Spinal cord (tissue), 10 donors: ENCODE measurements around the gene PIGK. TPM values are rescaled to one million over a fixed set of nuclear protein-coding genes. Genes with fewer than 3 reads are reported as not detected.
A peak's percentile ranks its signal among the peaks of the same experiment; 100 is the strongest.

Experiments used
- DNase-seq, 6 donors: peaks; one replicate each; pipeline versions ENCODE4 v3.0.0 to v3.0.0-alpha.2; 2013 to 2015; ENCODE audit warnings: low spot score in 6 of 6, low read depth in 4 of 6
- H3K27ac ChIP-seq: one replicate; pipeline ENCODE4 v1.5.1; 2013; ENCODE audit warnings: low read depth, low read length, control low read depth
- H3K27me3 ChIP-seq: one replicate; pipeline ENCODE4 v1.6.1; 2013; ENCODE audit warnings: low read length; ENCODE audit not compliant: control insufficient read depth, insufficient read depth
- H3K36me3 ChIP-seq: one replicate; pipeline ENCODE4 v1.6.1; 2013; ENCODE audit warnings: low read length; ENCODE audit not compliant: control insufficient read depth, insufficient read depth
- H3K4me1 ChIP-seq: one replicate; pipeline ENCODE4 v1.6.1; 2013; ENCODE audit warnings: low read length; ENCODE audit not compliant: control insufficient read depth, insufficient read depth
- H3K4me3 ChIP-seq: one replicate; pipeline ENCODE4 v1.5.1; 2013; ENCODE audit warnings: low read depth, low read length, control low read depth
- H3K9me3 ChIP-seq: one replicate; pipeline ENCODE4 v1.6.1; 2013; ENCODE audit warnings: low read length; ENCODE audit not compliant: control insufficient read depth, insufficient read depth
- WGBS: methylation state at CpG from one replicate; pipeline ENCODE4 v1.1.5; 2013; ENCODE audit warnings: missing lambda C conversion rate; ENCODE audit not compliant: insufficient coverage; 5-methylcytosine and 5-hydroxymethylcytosine counted together
- long read RNA-seq, 4 donors: transcript quantifications; one replicate each; lab custom pipeline, GENCODE V29; 2026
- polyA plus RNA-seq, 2 donors: library from polyadenylated mRNA; unstranded; fragments of 120-200 nt; gene quantifications; one replicate each; pipeline ENCODE4 v1.2.1, GENCODE V29; 2013; ENCODE audit not compliant: insufficient read length in 2 of 2
- total RNA-seq, 2 donors: library from RNA; depleted of rRNA in 1 of 2; stranded (reverse); fragments of 120-200 nt in 1 of 2; fragments of >200 nt in 1 of 2; gene quantifications; one replicate each; pipeline versions ENCODE4 v1.2.3 to v1.2.4, GENCODE V29; 2013 to 2014
- donor health status: healthy.

The PIGK gene
- 10 to 100 TPM; 47.7 to 48.3 TPM for total RNA-seq
- 10 to 100 TPM; 28.4 to 31.0 TPM for polyA plus RNA-seq
- long read RNA-seq, donor 1, full-length matches to known transcripts: 9 of 9 reads
- long read RNA-seq, donor 1, partial matches to known transcripts: 0 of 9 reads
- long read RNA-seq, donor 1, other reads (novel, unspliced or antisense): 0 of 9 reads
- long read RNA-seq, donor 2, full-length matches to known transcripts: 2 of 2 reads
- long read RNA-seq, donor 2, partial matches to known transcripts: 0 of 2 reads
- long read RNA-seq, donor 2, other reads (novel, unspliced or antisense): 0 of 2 reads
- long read RNA-seq, donor 3, full-length matches to known transcripts: 3 of 3 reads
- long read RNA-seq, donor 3, partial matches to known transcripts: 0 of 3 reads
- long read RNA-seq, donor 3, other reads (novel, unspliced or antisense): 0 of 3 reads
- long read RNA-seq, donor 4, full-length matches to known transcripts: 17 of 7,773 reads
- long read RNA-seq, donor 4, partial matches to known transcripts: 7,756 of 7,773 reads
- long read RNA-seq, donor 4, other reads (novel, unspliced or antisense): 0 of 7,773 reads

DNA sequence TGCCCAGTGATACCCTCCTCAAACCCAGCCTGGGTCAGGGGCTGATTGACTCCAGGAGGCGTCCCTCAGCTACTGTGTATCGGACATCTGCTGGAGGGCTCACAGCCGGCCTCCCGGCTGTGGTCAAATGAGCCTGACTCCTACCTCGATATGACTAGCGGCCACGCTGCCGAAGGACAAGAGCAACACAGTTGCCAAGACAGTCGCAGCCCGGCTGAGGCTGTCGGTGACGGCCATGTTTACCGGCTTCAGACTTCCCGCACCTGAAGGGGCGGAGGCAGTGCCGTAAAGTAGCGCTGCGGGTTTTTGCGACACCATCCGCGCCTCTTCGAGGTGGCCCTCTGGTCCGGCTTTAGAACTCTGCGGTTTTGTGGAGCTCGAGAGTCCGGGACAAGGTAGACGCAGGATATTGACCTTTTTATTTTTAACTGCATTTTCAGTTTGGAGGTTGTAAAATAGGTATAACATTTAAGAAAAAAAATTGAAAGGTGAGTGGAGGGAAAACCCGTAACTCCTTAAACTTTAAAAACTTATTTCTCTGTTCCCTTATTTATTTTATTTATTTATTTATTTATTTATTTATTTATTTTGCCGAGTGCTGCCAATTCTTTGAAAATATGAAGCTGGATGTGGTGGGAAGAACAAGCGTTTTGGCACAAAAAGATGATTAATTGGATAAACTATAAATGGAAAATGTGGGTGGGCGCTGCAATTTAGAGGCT, at the start of gene PIGK:
Gene PIGK, minus strand, starts transcription at position 265 of the 722 bp plus-strand sequence. Its CDS starts 28 bp downstream, at position 237.
- H3K9me3 ChIP-seq: no peaks in the 10 kb centered on the region
- H3K36me3 ChIP-seq: peaks cover 4% of the 10 kb centered on the region
- under 1% methylated on average over 26 of the region's 31 CpGs for WGBS
- DNase-seq: peak; percentile 75 to 97 (median 83)
- H3K4me1 ChIP-seq: no peaks in the 10 kb centered on the region
- H3K4me3 ChIP-seq: peak within 1 kb of the TSS; percentile 93
- peak within 1 kb of the TSS; percentile 87 for H3K27ac ChIP-seq
- no peaks in the 10 kb centered on the region for H3K27me3 ChIP-seq

- Histone ChIP-seq H3K9me3 (no peaks in the 10 kb centered on the region), H3K4me3 (no peak overlapping the region), H3K27ac (no peak overlapping the region), H3K36me3 (no peaks in the 10 kb centered on the region), H3K27me3 (no peaks in the 10 kb centered on the region), H3K4me1 (no peaks in the 10 kb centered on the region)
- no CpG with 5 or more reads among the region's 1 CpG for WGBS
- DNase-seq: no peak
These were observed 47.8 kb upstream of the PIGK start for GRCh38 chr1:77267035-77267434.

DNA sequence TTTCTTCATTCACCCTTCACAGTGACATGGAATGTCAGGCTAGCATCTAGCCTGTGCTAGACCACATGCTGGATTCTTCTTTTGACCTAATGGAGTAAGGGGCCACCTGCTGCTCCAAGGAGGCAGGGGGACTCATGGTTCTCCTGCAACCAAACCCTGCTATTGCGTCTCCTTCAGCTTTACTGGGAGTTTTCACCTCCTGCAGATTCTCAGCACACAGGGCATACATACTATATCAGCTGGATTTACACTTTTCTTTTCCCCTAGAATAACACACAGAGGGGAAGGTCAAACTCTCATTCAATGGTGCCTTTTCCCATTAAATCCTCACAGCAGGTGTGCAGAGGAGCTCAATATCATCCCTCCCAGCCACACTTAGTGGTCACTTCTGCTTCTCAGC, 46.0 kb upstream of the PIGK start:
- Histone ChIP-seq H3K4me3 (no peak overlapping the region), H3K9me3 (no peaks in the 10 kb centered on the region), H3K27ac (no peak overlapping the region), H3K27me3 (no peaks in the 10 kb centered on the region), H3K4me1 (no peaks in the 10 kb centered on the region), H3K36me3 (no peaks in the 10 kb centered on the region)
- WGBS: 36% methylated on average over 1 of the region's 1 CpG
- DNase-seq: no peak

DNA sequence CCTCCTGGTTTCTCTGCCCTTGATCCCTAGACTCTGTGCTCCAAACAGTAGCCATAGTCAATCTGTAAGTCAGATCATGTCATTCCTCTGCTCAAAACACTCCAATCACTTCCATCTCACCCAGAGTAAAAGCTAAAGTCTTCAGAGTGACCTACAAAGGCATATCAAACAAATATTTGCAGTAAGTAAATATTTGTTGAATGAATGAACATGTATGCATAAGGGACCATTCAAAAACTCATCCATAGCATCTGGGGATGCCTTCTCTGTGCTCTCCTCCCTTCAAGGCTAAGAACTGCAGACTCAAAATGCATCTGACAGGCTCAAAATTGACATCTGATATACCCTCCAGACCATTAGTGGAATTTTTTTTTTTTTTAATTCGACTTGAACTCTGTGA, 44.5 kb upstream of the PIGK start:
- no peaks in the 10 kb centered on the region for H3K27me3 ChIP-seq
- DNase-seq: no peak
- WGBS: no CpG with 5 or more reads among the region's 1 CpG
- no peaks in the 10 kb centered on the region for H3K4me1 ChIP-seq
- no peaks in the 10 kb centered on the region for H3K36me3 ChIP-seq
- H3K9me3 ChIP-seq: no peaks in the 10 kb centered on the region
- H3K4me3 ChIP-seq: no peak overlapping the region
- no peak overlapping the region for H3K27ac ChIP-seq

DNA sequence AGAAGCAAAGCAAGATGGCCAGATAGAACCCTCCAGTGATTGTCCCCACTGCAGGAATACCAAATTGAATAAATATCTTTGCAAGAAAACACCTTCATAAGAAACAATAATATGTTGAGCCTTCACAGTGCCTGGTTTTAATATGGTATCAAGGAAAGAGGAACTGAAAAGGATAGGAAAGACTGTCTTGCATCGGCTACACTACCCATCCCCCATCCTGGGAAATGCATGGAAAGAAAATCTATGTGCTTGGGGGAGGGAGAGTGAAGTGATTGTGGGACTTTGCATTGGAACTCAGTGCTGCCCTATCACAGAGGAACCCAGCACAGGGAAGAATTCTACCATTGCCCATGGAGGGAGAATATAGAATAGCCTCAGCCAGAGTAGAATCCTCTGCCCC, 34.0 kb upstream of the PIGK start:
- Histone ChIP-seq H3K36me3 (no peaks in the 10 kb centered on the region), H3K9me3 (peaks cover 7% of the 10 kb centered on the region), H3K4me1 (no peaks in the 10 kb centered on the region), H3K27me3 (no peaks in the 10 kb centered on the region), H3K27ac (no peak overlapping the region), H3K4me3 (no peak overlapping the region)
- DNase-seq: no peak
- WGBS: no CpG with 5 or more reads among the region's 1 CpG

DNA sequence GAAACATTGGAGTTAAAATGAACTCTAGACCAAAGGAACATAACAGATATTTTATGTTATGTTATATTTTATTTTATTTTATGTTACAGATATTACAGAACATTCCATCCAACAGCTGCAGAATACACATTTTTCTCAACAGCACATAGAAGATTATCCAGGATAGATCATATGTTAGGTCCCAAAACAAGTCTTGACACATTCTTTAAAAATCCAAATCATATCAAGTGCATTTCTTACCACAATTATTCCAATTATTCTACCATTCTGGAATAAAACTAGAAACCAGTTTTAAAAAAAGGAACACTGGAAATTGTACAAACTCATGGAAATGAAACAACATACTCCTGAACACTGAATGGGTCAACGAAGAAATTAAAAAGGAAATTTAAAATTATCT, 30.9 kb upstream of the PIGK start:
- DNase-seq: no peak
- Histone ChIP-seq H3K4me1 (no peaks in the 10 kb centered on the region), H3K27me3 (no peaks in the 10 kb centered on the region), H3K27ac (no peak overlapping the region), H3K9me3 (peaks cover 5% of the 10 kb centered on the region), H3K36me3 (no peaks in the 10 kb centered on the region), H3K4me3 (no peak overlapping the region)
- WGBS: no CpG with 5 or more reads among the region's 1 CpG

GRCh38 chr1:77245830-77246229, 26.6 kb upstream of the PIGK start:
- no peaks in the 10 kb centered on the region for H3K4me1 ChIP-seq
- WGBS: no CpG with 5 or more reads among the region's 2 CpGs
- no peak overlapping the region for H3K27ac ChIP-seq
- H3K36me3 ChIP-seq: no peaks in the 10 kb centered on the region
- no peaks in the 10 kb centered on the region for H3K27me3 ChIP-seq
- H3K4me3 ChIP-seq: no peak overlapping the region
- peaks cover 3% of the 10 kb centered on the region for H3K9me3 ChIP-seq
- no peak for DNase-seq

DNA sequence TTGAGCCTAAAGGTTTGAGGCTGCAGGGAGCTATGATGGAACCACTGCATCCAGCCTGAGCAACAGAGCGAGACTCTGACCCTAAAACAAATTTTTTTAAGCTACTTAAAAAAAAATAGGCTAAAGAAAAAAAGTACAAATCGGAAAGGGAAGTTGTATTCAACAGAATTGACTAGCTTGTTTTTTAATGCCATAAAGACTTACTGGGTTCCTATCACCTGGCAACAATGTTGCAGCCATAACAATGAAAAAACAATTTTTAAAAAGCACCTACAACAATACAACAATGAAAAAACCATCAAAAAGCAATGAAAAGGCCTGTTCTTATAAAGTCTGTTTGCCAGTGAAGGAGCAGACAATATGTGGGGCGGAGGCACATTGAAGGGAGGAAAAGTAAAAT, 20.1 kb upstream of the PIGK start:
- Histone ChIP-seq H3K9me3 (no peaks in the 10 kb centered on the region), H3K27me3 (no peaks in the 10 kb centered on the region), H3K4me3 (no peak overlapping the region), H3K4me1 (no peaks in the 10 kb centered on the region), H3K27ac (no peak overlapping the region), H3K36me3 (no peaks in the 10 kb centered on the region)
- WGBS: 75% methylated on average over 1 of the region's 3 CpGs
- DNase-seq: no peak

DNA sequence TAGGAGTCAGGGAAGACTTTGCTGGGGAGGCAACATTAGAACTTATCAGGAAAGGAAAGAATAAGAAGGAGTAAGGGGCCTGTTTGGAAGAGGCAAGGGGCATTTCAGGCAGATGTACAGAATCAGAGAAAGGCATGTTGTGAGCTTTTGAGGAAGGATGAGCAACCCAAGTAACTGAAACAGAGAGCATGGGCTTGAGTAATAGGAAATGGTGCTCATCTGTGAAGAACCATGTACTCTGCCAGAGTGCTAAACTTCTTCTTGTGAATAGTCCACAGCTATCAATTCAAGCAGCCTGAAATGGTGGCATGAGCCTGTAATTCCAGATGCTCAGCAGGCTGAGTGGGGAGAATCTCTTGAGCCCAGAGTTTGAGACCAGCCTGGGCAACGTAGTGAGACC, 19.2 kb upstream of the PIGK start:
- no peaks in the 10 kb centered on the region for H3K9me3 ChIP-seq
- H3K27me3 ChIP-seq: no peaks in the 10 kb centered on the region
- H3K4me3 ChIP-seq: no peak overlapping the region
- no peak overlapping the region for H3K27ac ChIP-seq
- WGBS: no CpG with 5 or more reads among the region's 1 CpG
- H3K36me3 ChIP-seq: no peaks in the 10 kb centered on the region
- no peak for DNase-seq
- H3K4me1 ChIP-seq: no peaks in the 10 kb centered on the region
